NCI-H146 treated with DMSO at 0.1 percent for 48 hours (cell line): ENCODE results near the gene NAXE.
"Not testable (repeated sequence)": the region's sequence is repeated elsewhere in the genome, so short reads cannot be mapped to it uniquely, and the experiment has no call there.

Source experiments
- DNase-seq: peaks from one replicate; lab custom pipeline; 2025; ENCODE audit not compliant: unreplicated experiment; lab: John Stamatoyannopoulos, UW

Gene NAXE

DNA sequence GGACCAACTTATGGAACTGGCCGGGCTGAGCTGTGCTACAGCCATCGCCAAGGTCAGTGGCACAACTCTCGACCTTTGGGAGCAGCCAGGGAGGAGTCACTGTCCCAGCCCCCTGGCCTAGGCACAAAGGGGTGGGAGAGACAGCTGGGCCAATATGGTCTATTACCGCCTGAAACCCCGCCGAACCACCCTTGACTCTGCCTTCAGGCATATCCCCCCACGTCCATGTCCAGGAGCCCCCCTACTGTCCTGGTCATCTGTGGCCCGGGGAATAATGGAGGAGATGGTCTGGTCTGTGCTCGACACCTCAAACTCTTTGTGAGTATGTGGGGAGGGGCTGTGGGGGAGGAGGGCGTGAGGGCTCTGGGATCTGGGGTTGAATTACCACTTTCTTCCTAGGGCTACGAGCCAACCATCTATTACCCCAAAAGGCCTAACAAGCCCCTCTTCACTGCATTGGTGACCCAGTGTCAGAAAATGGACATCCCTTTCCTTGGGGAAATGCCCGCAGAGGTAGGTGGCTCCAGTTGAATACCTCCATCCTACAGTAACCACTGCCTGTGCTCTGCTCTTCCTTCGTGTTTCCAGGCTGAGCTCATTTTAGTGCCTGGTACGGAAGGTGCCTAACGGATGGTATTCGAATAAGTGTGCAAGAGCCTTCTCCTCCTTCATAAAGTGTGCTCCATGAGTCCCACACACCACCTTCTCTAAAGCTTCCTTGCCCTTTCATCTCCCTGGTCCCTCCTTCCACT lies 758 bp downstream of the NAXE start:
- no peak for DNase-seq

DNA sequence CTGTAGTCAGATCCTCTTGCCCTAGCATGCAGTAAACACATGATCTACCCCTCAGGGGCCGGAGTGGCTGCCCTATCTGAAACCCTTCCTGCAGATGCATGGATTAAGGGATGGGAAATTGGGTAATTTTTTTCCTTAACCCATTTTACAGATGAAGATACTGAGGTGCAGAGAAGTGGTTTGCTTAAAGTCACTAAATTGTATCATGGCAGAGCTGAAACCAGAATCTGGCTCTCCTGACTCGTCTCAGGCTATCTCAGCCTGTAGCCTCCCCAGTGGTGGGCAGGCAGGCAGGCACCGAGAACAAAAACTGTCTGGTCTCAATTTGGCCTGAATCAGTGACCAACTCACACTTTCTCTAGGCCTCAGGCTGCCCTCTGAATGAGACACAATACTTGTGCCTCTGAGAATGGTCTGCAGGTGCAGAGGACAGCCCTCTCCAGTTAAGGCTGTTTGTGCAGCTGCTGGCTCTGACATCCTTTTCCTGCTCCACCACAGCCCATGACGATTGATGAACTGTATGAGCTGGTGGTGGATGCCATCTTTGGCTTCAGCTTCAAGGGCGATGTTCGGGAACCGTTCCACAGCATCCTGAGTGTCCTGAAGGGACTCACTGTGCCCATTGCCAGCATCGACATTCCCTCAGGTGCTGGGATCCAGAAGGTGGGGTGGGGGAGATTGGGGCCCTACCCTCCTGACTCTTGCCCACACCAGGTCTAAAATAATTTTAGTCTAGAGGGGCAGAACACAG lies 1.5 kb downstream of the NAXE start:
- DNase-seq: peak; percentile 36

DNA sequence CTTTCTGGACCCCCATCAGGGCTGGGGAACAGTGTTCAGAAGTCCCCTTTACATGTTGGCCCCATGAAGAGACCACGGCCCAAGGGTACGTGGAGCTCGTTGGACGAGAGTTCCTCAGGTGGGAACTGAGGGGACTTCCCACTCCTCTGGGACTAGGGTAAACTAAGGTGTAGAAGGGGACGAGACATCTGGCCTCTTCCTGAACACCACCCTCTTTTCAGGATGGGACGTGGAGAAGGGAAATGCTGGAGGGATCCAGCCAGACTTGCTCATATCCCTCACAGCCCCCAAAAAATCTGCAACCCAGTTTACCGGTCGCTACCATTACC lies 2.0 kb downstream of the NAXE start:
- DNase-seq: no peak

DNA sequence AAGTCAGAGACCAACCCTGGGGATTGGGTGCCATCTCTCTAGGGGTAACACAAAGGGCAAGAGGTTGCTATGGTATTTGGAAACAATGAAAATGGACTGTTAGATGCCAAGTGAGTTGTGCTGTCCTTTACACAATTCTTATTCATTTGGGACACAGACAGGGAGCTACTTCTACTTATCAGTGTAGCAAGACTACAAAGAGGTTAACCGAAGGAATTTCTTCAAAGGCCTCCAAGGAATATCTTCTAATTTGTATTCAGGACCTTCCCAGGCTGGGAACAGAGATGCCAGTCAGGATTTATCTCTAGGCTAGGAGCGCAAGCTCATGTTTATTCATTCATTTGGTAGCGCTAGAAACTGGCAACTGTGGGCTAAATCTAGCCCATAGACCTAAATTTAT lies 2.6 kb downstream of the NAXE start:
- DNase-seq: no peak

DNA sequence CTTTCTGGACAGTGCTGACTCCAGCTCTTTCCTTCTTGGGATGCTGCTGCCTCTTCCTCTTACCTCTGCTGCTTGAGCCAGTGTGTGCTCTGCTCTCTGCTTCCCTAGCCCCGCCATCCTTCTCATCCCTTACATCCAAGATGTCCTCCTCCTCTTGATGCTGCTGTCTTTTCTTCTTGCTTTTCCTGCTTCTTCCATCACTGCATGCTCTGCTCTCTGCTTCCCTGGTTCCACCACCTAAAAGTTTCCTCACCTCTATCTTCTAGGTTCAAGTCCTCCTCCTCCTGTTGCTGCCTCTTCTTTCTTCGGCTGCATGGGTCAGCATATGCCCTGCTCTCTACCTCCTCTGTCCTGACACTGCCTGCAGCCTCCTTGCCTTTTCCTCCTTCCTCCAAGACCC lies 3.4 kb downstream of the NAXE start:
- no peak for DNase-seq

DNA sequence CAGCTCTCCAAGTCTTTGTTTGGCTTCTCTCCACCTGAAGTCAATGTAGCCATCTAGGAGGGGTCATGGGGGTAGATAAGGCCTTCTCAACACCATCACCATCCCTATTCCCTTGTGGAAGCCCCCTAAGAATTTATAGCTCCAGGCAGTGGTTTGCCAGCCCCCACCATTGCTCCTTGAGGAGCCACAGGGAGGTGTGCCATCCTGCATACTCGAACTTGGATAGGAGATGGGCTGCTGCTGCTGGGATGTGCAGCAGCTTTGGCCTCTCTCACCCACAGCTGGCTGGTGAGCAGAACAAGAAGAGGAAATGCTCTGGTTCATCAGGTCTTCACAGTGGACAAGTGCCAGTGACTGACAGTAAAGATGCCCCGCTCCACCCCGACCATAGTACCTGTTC lies 4.8 kb downstream of the NAXE start:
- DNase-seq: no peak

DNA sequence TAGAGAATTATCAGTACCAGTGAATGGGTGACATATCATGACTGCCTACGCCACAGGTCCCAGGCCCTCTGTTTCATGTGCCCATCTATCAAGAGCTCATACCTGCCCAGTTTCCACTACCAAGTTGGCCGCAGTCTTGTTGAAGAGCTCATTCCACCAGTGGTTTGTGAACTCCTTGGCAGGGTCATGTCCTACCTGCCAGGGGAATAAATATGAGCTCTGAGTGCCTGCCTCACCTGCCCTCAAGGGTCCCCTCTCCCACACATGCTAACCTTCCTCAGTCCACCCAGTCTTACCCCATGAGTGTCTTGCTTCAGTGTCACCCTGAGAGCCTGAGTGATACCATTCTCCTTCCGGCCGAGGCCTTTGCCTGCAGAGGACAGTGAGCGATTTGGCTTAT lies 6.5 kb downstream of the NAXE start:
- no peak for DNase-seq

DNA sequence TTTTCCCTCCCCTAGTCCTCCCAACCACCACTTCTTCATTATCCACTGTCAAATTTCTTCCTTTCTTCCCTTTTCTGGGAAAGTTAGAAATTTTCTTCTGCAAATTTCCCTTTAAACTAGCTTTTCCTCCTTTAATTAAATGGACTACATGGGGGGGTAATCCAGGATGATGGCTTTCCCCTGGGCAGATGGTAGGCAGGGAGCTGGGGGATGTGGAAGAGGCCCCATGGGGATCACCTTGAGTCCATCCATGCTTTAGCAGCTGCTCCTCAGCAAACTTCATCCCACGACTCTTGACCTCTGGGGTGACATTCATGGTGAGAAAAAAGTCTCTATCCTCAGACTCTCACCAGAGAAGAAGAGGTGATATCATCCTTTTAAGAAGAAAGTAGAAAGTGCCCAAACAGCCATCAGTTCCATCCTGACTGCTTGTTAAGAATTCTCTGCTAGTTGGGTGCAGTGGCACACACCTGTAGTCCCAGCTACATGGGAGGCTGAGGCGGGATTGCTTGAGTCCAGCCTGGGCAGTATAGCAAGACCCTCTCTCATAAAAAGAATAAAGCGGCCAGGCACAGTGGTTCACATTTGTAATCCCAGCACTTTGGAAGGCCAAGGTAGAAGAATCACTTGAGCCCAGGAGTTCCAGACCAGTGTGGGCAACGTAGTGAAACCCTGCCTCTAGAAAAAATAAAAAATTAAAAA lies 7.3 kb downstream of the NAXE start:
- no peak for DNase-seq

DNA sequence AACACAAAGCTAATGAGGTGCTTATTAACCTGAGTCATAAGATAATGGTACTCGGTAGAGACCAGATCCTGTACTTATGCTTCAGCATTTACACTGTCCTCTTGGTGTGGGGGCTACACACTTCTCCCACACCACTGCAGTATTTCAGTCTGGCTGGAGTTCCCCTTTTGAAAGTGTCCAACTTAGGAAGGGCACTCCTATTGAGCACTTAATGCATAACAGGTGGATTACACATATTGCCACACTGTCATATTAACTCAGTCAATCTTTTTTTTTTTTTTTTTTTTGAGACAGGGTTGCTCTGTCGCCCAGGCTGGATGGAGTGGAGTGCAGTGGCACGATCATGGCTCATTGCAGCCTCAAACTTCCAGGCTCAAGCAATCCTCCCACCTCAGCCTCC lies 8.2 kb downstream of the NAXE start:
- DNase-seq: no peak

DNA sequence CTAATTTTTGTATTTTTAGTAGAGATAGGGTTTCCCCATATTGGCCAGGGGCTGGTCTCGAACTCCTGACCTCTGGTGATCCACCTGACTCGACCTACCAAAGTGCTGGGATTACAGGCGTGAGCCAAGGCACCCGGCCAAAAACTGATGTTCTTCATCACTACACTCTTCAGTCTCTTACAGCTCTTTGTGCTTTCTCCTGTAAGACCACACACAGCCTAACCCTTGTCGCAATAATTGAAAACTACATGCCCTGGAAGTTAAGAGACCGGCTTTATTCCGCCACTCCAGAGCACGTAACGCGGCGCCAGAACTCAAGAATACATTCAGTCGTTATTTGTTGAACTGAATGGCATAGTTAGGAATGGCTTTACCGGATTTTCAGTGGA lies 9.2 kb downstream of the NAXE start:
- no peak for DNase-seq

DNA sequence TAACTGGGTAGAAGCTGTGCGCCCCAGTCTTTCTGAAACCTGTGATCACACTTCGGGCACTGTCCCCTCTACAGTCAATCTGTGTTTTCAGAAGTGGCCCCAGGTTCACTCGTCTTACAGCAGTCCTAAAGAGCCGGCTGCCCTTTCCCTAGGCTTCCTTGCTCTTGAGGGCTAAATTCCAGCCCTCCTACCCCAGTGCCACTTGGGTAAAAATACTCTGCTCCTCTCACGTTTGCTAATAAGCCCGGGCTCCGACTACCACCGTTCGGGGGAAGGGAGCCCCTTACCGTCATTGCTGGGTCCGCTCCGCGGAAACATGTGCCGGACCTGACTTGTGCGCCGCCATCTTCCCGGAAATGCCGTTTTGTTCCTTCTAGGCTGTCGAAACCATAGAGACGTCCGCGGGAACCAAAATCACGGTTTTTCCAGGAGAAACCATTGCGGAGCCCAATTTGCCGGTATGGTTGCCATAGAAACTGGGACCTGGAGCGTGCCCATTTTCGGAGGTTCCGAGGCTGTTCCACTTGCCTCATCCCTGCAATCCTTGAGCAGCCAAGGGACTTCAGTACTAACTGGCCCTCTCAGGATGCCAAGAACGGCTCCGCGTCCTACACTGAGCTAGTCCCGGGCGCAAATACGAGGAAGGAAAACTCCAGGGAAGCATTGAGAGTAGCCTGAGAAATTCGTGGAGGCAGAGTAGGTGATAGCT lies 9.7 kb downstream of the NAXE start, which contains the start of gene GPATCH4:
Gene GPATCH4 (minus strand): TSS at position 358 of the 709 bp plus-strand sequence.
- DNase-seq: peak; percentile 77

DNA sequence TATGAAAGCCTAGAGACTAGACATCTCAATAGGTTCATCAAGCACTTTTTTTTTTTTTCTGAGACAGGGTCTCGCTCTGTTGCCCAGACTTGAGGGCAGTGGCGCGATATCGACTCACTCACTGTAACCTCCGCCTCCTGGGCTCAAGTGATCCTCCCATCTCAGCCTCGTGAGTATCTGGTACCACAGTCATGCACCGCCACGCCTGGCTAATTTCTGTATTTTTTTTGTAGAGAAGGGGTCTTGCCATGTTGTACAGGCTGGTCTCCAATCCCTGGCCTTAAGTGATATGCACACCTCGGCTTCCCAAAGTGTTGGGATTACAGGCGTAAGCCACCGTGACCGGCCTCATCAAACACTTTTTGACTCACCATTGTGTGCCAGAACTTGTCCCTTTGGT lies 10.3 kb downstream of the NAXE start:
- no peak for DNase-seq

DNA sequence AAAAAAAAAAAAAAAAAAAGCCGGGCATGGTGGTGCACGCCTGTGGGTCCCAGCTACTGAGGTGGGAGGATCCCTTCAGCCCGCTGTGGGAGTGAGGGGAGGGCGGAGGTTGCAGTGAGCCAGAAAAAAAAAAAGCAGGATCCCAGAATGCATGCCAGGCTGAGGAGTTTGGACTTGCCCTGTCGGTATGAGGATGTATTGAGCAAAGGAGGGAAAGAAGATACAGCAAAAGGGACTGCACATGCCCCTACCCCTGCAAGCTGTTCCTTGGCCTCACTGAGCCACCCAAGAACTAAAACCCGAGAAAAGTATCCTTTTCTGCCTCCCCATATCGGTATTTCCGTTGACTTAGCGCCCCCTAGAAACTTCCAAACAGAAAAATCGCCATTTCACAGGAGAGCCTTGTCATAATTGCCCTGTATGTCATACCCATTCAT lies 11.0 kb downstream of the NAXE start:
- no peak for DNase-seq

DNA sequence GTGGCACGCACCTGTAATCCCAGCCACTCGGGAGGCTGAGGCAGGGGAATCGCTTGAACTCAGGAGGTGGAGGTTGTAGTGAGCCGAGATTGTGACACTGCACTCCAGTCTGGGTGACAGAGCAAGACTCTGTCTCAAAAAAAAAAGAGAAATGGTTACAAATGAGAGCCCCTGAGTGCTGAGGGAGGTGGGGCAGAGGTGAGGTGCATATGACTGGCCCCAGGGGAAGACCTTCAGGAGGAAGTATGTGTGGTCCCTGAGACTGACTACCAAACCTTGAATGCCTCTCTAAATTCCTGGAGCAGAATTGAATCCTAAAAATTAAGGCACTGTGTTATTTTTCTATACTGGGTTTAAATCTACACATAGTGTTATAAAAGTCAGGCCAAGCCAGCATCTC lies 15.8 kb downstream of the NAXE start:
- DNase-seq: not testable (repeated sequence)

DNA sequence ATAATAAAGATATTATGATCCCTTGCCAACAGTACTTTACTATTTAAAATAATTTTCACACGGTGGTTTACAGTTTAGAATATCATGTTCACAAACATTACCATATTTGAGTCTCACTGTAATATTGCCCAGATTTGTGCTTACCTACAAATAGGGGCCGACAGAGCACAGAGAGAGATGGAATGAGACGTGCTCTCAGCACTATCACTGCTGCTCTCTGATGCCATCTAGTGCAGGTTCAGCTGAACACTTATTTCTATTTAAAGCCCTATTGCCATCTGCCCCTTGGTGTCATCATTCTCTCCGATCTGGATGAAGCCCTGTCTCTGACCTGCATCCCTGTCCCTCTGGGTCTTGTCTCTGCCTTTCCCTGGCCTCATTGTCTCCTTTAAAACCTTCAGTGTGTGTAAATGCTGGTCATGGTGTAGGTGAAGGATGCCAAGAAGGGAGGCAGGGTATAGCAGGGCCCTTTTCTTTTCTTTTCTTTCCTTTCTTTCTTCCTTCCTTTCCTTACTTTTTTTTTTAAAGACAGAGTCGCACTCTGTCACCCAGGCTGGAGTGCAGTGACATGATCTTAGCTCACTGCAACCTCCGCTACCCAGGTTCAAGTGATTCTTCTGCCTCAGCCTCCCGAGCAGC lies 16.6 kb downstream of the NAXE start:
- peak; percentile 74 for DNase-seq

DNA sequence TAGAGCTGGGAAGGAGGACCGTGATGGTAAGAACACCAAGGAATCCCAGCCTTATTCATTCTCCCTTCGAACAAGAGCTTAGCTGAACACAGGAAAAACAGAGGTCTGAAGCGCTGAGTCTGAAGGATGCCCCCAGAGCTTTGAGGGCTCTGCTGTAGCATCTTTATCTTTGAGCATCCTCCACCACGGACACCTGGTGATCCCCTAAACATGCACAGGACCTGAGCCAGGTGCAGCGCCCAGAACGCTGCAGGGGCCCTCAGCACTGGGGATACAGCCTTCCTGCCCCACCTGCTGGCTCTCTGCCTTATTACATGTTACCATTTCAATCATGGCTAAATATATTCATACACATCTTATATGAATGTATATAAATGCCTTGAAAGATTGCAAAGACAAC lies 17.4 kb downstream of the NAXE start:
- DNase-seq: peak; percentile 40

DNA sequence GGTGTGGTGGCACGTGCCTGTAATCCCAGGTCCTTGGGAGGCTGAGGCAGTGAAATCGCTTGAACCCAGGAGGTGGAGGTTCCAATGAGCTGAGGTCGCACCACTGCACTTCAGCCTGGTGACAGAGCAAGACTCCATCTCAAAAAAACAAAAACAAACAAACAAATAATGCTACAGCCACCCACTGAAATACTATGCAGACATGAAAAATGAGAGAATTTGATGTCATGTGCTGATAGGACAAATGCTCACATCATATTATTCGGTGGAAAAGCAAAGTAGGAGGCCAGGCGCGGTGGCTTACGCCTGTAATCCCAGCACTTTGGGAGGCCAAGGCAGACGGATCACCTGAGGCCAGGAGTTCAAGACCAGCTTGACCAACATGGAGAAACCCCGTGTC lies 18.5 kb downstream of the NAXE start:
- DNase-seq: not testable (repeated sequence)

DNA sequence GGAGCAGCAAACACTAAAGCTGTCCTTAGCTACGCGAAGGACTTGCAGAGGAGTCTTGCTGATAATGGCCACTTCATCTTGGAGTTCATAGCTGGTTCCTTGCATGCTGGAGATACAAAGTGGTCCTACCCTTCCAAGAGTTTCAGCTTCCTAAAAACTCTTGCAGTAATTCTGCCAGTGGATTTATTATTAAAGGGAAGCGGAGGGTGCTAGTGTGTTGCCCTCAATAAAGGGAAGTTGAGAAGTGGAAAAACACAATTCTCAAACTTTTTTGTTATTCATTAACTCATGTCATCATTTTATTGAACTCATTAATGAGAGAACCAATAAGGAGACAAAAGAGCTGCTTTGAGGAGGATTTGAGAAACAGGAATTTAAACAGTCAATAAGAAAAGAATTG lies 21.1 kb downstream of the NAXE start:
- no peak for DNase-seq

DNA sequence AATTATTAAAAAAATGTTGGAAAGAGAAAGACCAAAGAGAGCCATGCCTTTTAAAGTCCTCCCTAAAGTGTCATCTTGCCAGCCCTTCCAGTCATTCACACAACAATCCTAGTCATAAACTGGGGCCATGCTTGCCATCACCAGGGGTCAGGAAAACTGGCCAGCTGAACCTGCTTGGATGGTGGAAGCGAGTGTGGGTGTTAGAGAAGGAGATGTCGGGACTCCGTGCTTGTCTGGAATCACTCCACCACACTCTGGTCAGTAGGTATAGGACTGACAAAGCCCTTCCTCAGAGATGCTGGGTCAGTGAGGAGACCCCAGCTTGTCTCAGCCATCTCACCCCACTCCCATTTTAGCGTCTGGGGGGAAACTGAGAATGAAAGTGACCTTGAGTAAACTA lies 24.4 kb downstream of the NAXE start:
- DNase-seq: no peak

DNA sequence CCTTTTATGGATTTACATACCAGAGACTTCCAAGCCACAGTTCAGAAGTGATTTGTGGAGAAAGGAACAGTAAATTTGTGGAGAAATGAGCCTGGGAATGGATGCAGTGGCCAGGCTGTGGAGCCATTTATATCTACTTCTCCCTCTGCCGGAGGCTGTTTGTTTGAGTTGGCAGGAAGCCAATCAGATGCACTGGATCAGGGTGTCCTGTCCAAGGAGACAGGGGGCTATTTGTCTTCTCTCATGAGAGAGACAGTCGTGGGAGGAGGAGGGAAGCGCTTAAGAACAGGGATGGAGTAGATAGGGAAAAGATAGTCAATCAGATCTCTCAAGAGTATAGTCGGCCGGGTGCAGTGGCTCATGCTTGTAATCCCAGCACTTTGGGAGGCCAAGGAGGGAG lies 24.9 kb downstream of the NAXE start:
- DNase-seq: peak; percentile 58
